NCI-H1436 treated with DMSO at 0.1 percent for 48 hours (cell line): ENCODE results near the gene ZCRB1.

Experiments
- DNase-seq: peaks from one replicate; lab custom pipeline; 2025; lab: John Stamatoyannopoulos, UW

ZCRB1 gene

DNA sequence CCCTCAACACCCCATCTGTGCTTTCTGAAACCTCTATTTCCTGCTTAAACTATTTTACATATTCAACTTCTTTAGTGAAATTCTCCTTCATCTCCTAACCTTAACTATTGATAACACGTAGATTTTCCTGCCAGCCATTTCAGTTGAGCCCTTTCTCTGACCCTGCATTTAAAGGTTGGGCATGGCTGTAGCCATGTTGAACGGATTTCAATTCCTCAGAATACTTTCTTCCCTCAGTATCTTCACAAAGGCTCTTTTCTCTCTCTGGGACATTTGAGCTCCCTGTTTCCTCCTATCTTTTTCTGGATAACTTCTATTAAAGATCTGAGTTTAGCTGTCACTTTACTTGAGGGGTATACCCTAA is 1.3 kb upstream of the ZCRB1 start:
- DNase-seq, result no peak

DNA sequence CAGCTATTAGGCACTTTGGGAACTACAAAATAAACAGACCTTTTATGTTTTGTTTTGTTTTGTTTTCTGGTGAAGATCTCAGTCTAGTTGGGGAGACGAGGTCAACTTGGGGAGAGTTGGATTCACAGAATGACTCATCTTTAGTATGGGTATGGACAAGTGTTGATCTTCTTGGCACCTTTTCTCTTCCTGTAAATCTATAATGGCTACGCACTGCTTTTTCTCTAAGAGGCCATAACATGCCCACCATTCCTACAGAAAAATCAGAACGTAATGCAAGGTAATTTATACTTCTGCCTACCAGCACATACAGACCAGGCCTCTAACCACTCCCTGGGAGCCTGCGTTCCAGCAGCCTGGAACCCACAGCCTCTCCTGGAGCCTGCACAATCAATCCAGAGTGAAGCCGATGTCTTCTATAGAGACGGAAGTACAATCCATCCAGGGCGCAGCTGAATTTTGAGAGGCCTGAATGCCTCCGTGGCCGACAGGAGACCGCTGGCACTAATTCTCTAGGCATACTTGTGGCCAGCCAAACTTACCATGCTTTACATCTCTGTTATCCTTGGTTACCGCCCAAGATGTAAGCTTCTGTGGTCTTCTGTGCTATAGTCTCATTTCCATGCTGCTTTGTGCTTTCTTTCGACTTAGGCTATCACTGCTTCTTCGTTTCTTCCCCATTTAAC is 790 bp upstream of the ZCRB1 start:
- no peak for DNase-seq

DNA sequence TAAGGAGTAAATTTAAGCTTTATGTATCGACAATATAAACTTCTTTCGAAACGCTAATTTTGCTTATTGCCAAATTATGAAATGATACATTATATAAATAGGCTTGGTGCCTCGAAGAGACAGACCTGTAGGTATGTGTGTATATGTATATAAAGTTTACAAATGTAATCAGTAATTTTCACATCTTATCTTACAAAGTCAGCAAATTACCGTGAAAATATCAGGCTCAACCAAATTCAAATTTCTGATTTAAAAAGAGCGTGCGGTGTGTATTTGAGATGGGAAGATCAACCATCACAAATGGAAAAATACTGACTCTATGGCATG is 605 bp downstream of the ZCRB1 start:
- DNase-seq, result no peak

DNA sequence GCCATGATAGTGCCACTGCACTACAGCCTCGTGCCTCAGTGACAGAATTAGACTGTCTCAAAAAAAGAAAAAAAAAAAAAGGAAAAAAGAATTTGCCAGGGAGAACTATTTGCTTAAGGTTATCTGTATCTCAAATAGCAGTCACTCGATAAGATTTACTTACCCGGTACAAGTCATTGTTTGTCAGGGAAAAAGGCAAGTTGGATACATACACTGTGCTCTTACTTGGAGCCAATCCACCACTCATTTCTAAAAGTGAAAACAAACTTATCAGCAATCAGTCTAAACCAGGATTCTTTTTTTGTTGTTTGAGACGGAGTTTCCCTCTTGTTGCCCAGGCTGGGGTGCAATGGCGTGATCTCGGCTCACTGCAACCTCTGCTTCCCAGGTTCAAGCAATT is 2.0 kb downstream of the ZCRB1 start:
- DNase-seq, result no peak

DNA sequence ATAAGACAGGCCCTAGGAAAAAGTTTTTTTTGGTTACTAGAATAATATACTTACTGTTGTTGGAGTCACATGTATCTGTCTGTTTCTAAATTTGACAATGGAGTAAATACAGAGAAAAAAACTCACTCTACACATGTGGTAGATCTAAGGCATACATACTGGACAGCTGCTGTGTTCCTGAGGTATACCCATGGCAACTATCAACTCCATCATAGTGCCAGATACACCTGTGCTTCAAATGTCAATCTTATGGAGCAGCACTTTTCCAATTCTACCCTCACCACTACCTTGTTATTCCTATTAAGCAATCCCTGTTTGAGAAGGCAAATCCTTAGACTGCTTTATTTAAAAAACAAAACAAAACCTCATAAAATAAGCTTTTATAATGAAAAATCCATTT is 3.3 kb downstream of the ZCRB1 start:
- DNase-seq, result no peak

DNA sequence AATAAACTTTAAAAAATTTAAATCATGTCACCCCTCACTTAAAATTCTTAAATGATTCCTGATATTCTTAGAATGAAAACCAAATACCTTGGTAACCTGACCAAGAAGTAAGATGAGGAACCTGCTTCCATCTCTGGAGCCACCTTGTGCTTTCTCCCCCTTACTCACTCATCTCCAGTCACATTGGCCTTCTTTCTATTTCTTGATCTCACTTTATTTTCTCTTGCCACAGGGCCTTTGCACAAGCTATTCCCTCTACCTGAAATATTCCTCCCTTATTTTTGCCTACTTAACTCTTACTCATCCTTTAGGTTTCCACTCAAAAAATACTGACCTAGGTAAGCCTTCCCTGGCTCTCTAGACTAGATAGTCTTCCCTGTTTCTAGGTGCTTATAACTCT is 5.1 kb downstream of the ZCRB1 start:
- DNase-seq, result no peak

DNA sequence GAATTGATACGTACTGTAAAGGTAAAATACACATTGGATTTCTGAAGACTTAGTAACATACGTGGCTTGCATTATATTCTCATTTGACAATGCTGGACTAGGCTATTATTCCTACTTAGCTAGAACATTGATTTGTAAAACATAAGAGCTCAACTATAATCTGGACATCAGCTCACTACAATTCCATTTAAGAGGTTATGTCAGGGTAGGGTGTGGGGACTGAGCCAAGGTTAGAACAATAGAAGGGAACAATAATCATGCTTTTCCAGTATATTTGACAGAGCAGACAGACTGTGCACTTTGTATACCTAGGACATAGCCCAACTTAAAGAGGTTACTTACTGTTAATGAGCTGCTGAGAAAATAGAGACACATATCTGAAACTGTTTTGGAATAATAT is 10.8 kb downstream of the ZCRB1 start:
- DNase-seq, result no peak

DNA sequence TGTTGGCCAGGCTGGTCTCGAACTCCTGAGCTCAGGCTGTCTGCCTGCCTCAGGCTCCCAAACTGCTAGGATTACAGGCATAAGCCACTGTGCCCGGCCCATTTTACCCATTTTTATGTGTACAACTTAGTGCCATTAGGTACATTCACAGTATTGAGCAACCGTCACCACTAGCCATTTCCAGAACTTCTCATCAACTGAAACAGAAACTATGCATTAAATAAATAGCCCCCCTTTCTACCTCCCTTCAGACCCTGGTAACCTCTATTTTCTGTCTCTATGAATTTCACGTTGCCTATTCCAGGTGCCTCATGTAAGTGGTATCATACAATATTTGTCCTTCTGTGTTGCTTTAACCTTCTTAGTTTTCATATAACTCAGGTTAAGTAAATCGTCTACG is 15.9 kb downstream of the ZCRB1 start:
- DNase-seq, result no peak

DNA sequence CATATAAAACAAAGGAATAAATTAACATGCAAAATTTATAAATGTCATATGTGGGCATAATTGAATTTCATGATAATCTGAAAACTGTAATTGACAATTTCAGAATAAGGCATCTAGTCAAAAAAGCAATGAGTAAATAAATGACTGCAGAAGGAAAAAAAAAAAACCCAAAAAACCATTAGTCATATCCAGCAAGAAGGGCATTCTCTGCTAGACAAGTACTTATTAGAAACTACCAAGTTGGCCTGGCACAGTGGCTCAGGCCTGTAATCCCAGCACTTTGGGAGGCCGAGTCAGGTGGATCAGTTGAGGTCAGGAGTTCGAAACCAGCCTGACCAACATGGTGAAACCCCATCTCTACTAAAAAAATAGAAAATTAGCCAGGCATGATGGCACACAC is 17.5 kb downstream of the ZCRB1 start:
- no peak for DNase-seq

DNA sequence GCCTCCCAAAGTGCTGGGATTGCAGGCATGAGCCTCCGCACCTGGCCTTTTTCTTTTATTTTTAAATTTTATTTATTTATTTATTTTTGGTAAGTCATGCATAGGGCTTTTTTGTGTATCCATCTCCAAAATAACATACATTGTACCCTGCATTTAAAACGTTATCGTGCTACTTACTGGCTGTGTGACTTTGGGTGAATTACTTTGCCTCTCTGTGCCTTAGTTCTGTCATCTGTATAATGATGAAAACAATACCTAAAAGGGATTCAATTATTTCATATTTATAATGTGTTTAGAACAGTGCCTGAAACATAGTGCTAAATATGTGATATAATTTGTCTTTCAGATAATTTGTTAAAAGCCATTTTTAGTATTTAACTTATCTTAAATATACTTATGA is 19.6 kb downstream of the ZCRB1 start:
- DNase-seq, result no peak

DNA sequence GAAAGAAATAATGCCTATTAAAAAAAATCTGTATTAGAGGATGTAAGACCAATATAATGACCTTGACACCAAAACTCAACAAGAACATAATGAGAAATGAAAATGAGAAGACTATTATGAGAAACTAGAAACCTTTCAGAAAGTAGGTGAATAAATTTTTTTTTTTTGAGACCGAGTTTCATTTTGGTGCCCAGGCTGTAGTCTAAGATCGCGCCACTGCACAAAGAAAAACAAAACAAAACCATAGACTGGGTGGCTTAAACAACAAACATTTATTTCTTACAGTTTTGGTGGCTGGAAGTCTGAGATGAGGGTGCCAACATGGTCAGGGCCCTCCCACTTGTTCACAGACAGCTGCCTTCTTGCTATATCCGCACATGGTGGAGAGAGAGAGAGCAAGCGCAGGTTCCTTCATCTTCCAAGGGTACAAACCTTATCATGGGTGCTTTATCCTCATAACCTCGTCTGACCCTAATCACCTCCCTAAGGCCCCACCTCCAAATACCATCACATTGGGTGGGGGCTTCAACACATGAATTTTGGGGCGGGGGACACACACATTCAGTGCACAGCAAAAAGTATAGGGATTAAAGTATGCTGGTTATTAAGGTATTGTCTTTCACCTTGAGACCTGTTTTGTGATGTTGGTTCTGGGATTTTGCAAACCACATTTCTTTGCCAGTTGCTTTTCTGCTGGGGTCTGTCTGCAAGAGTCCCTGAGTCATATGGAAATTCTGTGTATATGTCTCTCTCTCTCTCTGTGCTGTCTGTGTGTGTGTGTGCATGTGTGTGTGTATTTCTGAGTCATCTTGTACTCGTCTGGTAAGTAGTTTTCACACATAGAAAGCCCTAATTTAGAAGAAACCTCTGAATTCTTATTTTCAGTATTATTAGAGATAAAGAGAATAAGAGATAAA is 26.2 kb downstream of the ZCRB1 start:
- DNase-seq, result no peak

DNA sequence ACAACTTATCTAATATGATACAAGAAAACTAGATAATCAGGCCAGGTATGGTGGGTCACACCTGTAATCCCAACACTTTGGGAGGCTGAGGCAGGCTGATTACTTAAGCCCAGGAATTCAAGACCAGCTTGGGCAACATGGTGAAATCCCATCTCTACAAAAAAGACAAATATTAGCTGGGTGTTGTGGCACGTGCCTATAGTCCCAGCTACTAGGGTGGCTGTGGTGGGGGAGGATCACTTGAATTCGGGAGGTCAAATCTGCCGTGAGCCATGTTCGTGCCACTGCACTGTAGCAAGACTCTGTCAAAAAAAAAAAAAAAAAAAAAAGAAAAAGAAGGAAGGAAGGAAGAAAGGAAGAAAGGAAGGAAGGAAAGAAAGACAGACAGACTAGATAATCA is 27.0 kb downstream of the ZCRB1 start:
- DNase-seq, result no peak

DNA sequence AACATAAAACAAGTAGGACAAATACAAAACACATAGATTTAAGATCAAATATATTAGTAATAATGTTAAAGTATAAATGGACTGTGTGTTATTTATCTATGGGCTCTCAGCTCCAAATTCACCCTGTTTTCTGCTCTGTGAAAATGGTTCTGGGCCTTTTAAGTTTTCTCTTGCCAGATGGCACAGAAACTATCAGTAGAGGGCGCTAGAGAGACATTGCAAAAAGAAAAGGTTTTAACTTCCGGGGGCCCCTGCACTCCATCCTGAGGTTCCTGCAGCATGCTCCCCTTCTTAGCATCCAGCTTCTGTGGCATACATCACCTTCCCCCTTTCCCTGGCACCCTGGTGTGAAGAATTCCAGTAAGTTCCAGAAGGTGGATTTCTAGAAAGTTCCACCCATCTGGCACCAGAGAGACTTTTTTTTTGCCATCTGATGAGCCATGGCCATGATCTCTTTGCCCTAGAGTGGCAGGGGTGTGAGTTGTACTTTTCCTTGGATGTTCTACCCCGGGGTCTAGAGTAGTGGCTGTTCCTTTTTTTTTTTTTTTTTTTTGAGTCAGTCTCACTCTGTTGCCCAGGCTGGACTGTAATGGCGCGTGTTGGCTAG is 29.3 kb downstream of the ZCRB1 start:
- no peak for DNase-seq

DNA sequence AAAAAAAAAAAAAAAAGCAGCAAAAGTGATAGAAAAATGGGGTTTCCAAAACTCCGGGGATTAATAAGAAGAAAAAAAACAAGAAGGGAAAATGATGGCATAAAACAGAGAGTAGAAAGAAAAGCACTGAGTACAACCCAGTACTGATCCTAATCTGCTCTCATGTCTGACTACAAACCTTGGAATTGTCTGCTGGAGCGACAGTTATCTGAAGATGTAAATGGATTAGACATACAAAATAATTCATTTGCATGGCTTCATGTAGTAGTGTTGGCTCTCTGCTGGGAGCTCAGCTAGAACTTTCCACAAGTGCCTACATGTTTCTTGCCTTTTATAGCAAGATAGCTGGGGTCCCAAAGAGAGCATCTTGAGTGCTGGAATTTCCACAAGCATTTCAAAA is 34.2 kb downstream of the ZCRB1 start:
- no peak for DNase-seq

DNA sequence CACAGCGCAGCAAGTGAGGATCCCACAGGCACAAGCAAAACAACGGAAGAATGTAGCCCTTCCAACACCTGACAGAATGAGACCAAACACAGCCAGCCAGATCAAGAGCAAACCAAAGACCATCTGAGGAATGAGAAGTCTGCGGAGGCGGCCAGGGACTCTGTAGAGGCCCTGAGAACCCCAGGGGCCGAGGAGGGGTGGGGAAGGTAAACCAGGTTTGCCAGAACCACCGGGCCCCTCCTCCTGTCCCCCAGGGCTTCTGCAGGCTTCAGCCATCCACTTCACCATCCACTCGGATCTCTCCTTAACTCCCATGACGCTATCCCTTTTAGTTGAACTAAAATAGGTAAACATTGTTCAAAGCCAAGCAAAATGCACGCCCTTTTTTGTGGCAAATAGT is 37.4 kb downstream of the ZCRB1 start:
- no peak for DNase-seq

DNA sequence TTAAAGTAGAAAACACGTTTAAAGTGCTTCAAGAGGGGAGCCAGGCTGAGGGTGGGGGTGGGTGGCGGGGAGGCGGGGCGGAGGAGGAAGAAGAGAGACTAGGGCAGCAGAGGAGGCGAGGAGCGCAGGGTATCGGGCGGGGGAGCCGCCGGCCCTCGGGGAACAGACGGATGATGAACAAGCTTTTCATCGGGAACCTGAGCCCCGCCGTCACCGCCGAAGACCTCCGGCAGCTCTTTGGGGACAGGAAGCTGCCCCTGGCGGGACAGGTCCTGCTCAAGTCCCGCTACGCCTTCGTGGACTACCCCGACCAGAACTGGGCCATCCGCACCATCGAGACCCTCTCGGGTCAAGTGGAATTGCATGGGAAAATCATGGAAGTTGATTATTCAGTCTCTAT is 39.2 kb downstream of the ZCRB1 start:
- no peak for DNase-seq

DNA sequence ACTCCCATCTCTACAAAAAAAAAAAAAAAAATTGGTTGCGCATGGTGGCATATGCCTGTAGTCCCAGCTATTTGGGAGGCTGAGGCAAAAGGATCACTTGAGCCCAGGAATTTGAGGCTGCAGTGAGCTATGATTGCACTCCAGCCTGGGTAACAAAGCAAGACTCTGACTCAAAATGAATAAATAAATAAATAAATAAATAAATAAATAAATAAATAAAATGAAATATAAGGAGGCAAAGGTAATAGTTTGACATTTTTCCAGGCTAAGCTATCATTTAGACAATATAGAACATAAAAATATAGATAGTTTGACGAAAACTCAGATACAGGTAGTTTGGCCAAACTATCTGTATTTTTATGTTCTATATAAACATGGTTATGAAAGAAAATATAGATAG is 40.5 kb downstream of the ZCRB1 start:
- DNase-seq, result no peak

DNA sequence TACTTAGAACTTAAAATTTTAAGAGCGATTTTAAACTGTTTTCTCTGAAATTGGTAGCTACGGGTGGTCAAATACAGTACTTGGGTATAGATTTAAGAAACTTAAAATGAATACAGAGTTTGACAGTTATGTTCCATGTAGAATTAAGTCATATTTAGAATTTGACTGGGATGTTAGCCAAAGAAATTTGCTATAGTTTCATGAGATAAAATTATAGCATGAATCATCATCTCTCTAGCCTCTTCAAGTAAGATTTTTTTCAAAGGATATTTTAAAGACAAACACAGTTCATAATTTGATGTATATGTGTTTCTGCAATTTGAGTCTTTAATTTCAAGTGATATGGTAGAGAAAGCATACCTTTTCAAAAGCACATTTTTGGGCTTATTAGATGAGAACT is 41.0 kb downstream of the ZCRB1 start:
- no peak for DNase-seq

DNA sequence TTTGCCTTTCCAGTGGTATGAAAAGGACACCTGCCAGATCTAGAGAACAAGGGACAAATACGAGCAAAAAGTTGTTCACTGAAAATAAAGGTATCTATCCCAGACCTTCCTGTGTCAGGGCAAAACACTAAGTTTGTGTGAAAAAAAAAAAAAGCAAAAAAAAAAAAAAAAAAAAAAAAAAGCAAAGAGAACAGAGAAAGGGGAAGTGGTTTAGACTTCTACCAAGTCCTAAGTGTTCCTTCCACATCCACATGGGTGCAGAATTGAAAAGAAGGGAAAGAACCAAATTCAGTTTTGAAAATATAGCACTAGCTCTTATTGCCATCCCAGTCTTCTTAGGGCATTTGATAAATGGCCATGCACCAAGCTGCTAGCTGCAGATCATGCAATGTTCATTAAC is 41.7 kb downstream of the ZCRB1 start:
- DNase-seq, result no peak

DNA sequence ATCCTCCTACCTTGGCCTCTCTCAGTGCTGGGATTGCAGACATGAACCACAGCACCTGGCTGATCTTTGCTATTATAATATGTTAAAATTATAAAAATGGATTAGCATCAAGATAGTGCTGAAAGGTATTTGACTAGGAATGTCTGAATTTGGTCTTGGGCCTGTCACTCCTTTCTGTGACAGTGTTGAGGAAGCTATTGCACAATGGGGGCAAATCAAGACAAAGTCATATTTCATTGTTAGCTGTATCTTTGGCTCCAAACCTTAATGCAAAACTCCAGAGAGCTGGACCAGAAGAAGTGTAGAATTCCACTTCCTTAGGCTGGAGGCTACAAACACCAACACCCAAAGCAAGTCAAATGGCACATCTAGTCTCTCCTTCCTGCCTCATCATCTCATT is 42.2 kb downstream of the ZCRB1 start:
- DNase-seq, result no peak

DNA sequence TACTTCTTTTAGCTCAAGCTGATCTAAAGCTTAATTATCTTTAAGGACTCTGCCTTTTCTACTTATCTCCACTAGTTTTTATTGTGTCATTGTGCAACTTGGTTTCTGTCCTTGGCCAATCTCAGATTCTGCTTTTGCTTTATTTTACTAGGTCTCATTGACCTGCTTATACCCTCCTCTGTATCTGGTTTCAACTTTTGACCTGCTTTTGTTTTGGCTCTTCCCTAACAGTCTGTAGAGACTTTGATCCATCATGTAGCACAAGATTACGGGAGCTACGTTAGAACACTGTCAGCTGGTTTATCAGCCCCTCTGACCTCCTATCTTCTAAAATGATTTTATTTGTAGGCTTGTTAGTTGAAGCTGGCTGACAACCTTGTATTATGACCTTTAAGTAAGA is 43.6 kb downstream of the ZCRB1 start:
- DNase-seq, result no peak

DNA sequence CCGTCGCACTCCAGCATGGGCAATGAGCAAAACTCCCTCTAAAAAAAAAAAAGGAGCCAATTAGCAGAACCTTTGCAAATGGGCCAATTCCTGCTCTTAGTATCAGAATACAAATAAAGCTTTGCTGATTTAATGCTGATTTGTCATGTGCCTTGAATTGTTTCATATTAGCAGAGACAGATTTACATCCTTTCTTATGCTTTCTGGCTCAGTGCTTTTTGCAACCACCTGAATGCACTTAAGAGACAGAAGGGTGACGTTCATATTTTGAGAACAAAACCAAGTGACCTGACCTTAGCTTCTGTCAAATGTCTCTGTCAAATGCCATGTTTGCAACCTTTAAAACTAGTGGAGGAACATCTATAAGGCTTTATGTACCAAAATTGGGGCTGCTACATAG is 44.0 kb downstream of the ZCRB1 start:
- no peak for DNase-seq

DNA sequence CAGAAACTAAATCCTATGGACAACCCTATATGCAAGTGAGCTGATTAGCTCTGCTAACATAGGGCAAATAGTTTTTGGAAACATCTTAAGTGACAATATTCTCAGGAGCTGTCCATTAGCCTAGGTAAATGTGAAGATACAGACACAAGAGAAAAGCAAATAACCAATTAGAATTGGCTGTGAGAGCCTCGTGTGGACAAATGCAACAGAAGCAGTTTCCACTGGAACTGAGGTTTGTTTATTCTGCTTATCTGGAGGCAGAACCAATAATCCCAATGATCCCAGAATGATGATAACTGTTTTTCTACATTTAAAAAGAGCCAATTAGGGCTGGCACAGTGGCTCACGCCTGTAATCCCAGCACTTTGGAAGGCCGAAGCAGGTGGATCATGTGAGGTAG is 44.6 kb downstream of the ZCRB1 start:
- DNase-seq, result no peak

DNA sequence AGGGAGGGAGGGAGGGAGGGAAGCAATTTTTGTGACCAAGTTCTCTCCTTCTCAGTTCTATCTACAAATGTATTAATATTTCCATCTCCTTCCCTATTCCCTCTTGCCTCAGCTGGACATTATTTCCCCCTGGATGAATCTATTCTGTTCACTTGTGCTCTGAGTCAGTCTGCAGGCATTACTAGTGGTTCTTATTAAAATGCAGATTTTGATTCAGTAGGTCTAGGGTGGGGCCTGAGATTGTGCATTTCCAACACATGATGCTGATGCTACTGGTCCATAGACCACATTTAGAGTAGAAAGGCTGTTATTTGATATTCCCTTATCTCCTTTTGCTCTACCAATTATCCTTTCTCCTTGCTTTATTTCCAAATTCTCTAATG is 47.8 kb downstream of the ZCRB1 start:
- no peak for DNase-seq
